HTR-8/SVneo (cell line): ENCODE measurements around the gene ADGRG1.
"Not testable (repeated sequence)": the region's sequence is repeated elsewhere in the genome, so short reads cannot be mapped to it uniquely, and the experiment has no call there.

ENCODE experiments used
- DNase-seq: peaks from one replicate; pipeline ENCODE4 v3.0.0; 2011; ENCODE audit warnings: low spot score, mixed read lengths; ENCODE audit not compliant: insufficient read length
- FAIRE-seq: peaks from 2 replicates; lab custom pipeline; 2011; peaks lifted over from hg19 to GRCh38; lab: Jason Lieb, UNC

ADGRG1 gene

GRCh38 chr16:57709663-57710062 is 81.2 kb downstream of the ADGRG1 start:
- FAIRE-seq (no peak), DNase-seq (no peak)

DNA sequence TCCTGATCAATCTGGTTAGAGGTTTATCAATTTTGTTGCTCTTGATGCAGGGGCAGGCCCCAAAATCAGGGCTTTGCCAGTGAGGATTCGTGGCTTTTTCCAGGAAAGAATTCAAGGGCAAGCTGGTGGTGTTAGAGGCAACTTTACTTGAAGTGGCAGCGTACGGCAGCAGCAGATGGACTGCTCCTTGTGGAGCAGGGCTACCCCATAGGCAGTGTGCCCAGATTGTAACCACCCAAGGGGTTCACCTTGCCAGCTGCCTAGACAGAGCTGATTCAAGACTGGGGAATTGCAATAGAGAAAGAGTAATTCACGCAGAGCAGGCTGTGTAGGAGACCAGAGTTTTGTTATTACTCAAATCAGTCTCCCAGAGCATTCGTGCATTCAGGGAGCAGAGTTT is 82.9 kb downstream of the ADGRG1 start:
- DNase-seq: no peak
- FAIRE-seq: no peak

- FAIRE-seq (no peak), DNase-seq (no peak)
These were observed 83.6 kb downstream of the ADGRG1 start for GRCh38 chr16:57711993-57712392.

- DNase-seq, FAIRE-seq: not testable (repeated sequence)
These were observed 84.1 kb downstream of the ADGRG1 start for GRCh38 chr16:57712569-57712968.

GRCh38 chr16:57713596-57713995 is 85.2 kb downstream of the ADGRG1 start:
- peak; percentile 36 for FAIRE-seq

GRCh38 chr16:57714047-57714446 is 85.6 kb downstream of the ADGRG1 start:
- DNase-seq (no peak), FAIRE-seq (peak; percentile 13)

More at GRCh38 chr16:57713596-57713995, 85.2 kb downstream of the ADGRG1 start:
- DNase-seq: no peak
